Psoas muscle (tissue), 8 donors: ENCODE data around the gene GRHL3. TPM values are rescaled to one million over a fixed set of nuclear protein-coding genes. Genes with fewer than 3 reads are reported as not detected.
A peak's percentile ranks its signal among the peaks of the same experiment; 100 is the strongest.

ENCODE experiments used
- ATAC-seq, 4 donors: fragments of 200-7000 bp; cut with Tn5 transposase; one replicate each; pipeline ENCODE4 v1.9.1; 2020; ENCODE audit warnings: moderate library complexity in 3 of 4, mild to moderate bottlenecking in 2 of 4
- DNase-seq, 2 donors: peaks; one replicate each; pipeline ENCODE4 v3.0.0-alpha.2; 2020
- H3K27ac ChIP-seq: fragments of 200-600 bp; one replicate; pipeline ENCODE4 v1.8.0; 2022
- H3K27me3 ChIP-seq, 3 donors: fragments of 200-600 bp in 1 of 3; one replicate each; pipeline versions ENCODE4 v1.6.1 to v1.8.0; 2013 to 2022; ENCODE audit warnings: low read length in 2 of 3, mild to moderate bottlenecking in 2 of 3, moderate library complexity in 1 of 3; ENCODE audit not compliant: insufficient read depth in 3 of 3
- H3K36me3 ChIP-seq, 2 donors: fragments of 200-600 bp in 1 of 2; one replicate each; pipeline versions ENCODE4 v1.6.1 to v1.8.0; 2013 to 2022; ENCODE audit warnings: low read depth in 1 of 2, mild to moderate bottlenecking in 1 of 2, moderate library complexity in 1 of 2; ENCODE audit not compliant: insufficient read depth in 1 of 2
- H3K4me1 ChIP-seq: fragments of 200-600 bp; one replicate; pipeline ENCODE4 v1.8.0; 2022
- H3K4me3 ChIP-seq: fragments of 200-600 bp; one replicate; pipeline ENCODE4 v1.8.0; 2022; ENCODE audit warnings: mild to moderate bottlenecking
- H3K9me3 ChIP-seq: fragments of 200-600 bp; one replicate; pipeline ENCODE4 v1.8.0; 2022
- WGBS, 3 donors: extraction: QIAGEN DNeasy Blood & Tissue Kit; methylation state at CpG; one replicate each; pipeline versions ENCODE4 v1.1.6 to v1.1.7; 2013; 5-methylcytosine and 5-hydroxymethylcytosine counted together
- intact Hi-C, 2 donors: fragments of 100-400 bp; cut with DNase I; formaldehyde crosslinking; loops; one replicate each; pipeline versions ENCODE4 v1.11.0 to v1.14.2; 2022
- polyA plus RNA-seq, 3 donors: library from polyadenylated mRNA; stranded (reverse); fragments of 200-250 nt; gene quantifications; one replicate each; pipeline ENCODE4 v1.2.3, GENCODE V29; 2013
- total RNA-seq, 4 donors: library from RNA; stranded (reverse); fragmentation: NEBNext Ultra II Directional in 2 of 4; extraction: Animal tissue kit (Norgen Biotek cat#: 25700) in 2 of 4; gene quantifications; one replicate each; pipeline versions ENCODE4 v1.2.1 to v1.2.4, GENCODE V29; 2021 to 2023
- TF ChIP-seq, protein P1 (sequence below): fragments of 200-600 bp; IDR thresholded peaks from one replicate; pipeline ENCODE4 v1.8.0; 2022; ENCODE audit warnings: antibody characterized with exemption
- donor health status: healthy with polysubstance abuse.
- donor health status: DM: no; HTN: no; CAD: no; lungs with moderate emphysema.
- donor health status: Bipolar disorder and iron deficiency.
- donor health status: healthy.
- donor health status: DM: yes; HTN: yes; CAD: no.
- donor health status: DM: no; HTN: no; CAD: no.
- donor health status: DM: no; HTN: no; CAD: no.
- donor health status: DM: yes; HTN: yes; CAD: no.

GRHL3 gene
- total and polyA plus RNA-seq, 7 donors = 0.08 to 0.30 TPM; not detected in 5

DNA sequence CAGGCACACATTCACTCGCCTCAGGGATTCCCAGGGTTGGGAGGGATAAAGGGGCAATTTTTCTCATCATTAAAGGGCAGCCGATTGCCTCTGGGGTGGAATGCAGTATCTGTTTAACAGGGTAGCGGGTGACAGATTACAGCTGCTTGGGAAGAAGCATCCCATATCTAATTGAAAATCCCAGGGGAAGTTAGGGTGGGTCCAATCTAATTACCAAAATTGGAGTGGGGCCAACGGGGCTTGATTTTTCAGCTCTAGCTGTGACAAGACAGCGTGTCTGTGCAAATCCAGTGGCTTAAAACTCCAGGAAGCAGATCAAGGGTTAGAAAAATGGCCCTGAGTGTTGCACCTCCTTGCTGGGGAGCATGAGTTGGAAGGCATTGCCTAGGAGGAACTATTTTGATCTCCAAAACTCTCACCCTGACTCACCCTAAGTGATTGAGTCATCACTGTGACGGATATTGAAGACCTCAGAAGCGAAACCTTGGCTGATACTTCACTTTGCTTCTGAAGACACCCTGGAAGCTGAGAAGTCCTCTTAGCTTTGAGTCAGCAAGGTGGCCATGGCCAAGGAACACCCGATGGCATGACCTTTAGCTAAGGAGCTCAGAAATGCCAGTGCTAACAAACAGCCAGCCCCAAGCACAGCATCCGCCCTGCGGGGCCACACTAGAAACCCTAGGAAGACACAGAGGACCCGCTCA lies 46.0 kb downstream of the GRHL3 start:
- Histone ChIP-seq H3K36me3 (no peaks in the 10 kb centered on the region), H3K4me1 (no peaks in the 10 kb centered on the region), H3K27me3 (no peaks in the 10 kb centered on the region), H3K4me3 (no peak overlapping the region), H3K9me3 (no peaks in the 10 kb centered on the region), H3K27ac (no peak overlapping the region)
- intact Hi-C loops = no loop called here
- DNase-seq (peak in 1 of 2 donors; percentile 32), ATAC-seq (peak; percentile 73 to 79 (median 75))
- 59 to 72% (median 65%) methylated on average over 11 of the region's 11 CpGs for WGBS, 3 donors
- TF ChIP-seq, protein P1, sequence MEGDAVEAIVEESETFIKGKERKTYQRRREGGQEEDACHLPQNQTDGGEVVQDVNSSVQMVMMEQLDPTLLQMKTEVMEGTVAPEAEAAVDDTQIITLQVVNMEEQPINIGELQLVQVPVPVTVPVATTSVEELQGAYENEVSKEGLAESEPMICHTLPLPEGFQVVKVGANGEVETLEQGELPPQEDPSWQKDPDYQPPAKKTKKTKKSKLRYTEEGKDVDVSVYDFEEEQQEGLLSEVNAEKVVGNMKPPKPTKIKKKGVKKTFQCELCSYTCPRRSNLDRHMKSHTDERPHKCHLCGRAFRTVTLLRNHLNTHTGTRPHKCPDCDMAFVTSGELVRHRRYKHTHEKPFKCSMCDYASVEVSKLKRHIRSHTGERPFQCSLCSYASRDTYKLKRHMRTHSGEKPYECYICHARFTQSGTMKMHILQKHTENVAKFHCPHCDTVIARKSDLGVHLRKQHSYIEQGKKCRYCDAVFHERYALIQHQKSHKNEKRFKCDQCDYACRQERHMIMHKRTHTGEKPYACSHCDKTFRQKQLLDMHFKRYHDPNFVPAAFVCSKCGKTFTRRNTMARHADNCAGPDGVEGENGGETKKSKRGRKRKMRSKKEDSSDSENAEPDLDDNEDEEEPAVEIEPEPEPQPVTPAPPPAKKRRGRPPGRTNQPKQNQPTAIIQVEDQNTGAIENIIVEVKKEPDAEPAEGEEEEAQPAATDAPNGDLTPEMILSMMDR = no peak

DNA sequence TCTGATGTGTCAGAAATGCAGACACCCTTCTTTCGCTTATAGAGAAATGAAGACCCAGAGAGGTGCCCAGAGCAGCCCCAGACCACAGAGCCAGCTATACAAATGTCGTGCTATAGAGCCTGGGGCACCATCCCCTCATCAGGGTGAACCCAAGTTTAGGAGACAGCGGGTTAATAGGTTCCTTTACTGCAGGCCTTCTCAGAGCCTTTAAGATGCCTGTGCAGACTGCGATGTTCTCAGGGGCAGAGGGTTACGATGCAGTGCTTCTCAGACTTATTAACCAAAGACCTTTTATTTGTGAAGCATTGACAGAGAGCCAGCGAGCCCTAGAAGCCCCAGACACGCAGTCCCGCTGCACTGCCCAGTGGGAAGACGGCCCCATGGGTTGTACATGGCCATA lies 47.5 kb downstream of the GRHL3 start:
- DNase-seq = no peak
- H3K4me1 ChIP-seq = no peaks in the 10 kb centered on the region
- H3K4me3 ChIP-seq = no peak overlapping the region
- H3K9me3 ChIP-seq = no peaks in the 10 kb centered on the region
- WGBS, 3 donors = 97 to 98% (median 97%) methylated on average over 9 of the region's 9 CpGs
- no peaks in the 10 kb centered on the region for H3K27me3 ChIP-seq
- no peak for ATAC-seq
- H3K27ac ChIP-seq = no peak overlapping the region
- intact Hi-C loops = no loop called here
- H3K36me3 ChIP-seq = no peaks in the 10 kb centered on the region
- TF ChIP-seq, protein P1 = no peak

DNA sequence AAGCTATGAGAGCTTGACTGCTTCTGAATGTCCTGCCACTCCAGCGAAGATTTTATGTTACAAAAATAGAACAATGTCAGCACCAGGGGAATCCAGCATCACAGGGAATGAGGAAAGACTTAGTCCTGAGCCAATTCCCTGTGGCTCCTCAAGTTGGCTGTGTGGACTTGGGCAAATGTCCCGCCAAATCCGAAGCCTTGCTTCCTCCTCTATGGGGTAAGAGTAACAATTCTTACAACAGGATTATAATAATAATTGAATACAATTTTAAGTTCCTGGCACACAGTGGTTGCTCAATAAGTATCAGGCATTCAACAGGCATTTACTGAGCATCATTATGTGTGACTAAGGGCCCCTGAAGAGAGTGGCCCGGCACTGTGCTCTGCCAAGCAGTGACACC lies 50.0 kb downstream of the GRHL3 start:
- peak; percentile 82 to 89 (median 84) for ATAC-seq

DNA sequence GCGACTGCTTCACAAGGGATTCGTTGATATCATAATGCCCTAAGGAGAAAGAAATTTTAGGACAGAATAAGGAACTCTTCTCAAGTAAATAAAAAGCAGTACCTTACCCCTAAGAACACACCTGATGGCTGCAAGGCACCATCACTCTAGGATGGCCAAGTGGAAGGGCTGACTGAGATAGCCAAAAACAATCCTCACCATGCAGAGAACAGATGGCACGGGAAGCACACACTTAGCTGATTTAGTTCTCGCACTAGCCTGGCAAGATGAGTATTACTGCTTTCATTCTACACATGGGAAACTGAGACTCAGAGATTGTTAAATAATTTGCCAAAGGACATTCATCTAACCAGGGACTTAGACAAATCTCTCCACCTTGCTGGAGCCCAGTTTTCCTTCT lies 50.6 kb downstream of the GRHL3 start:
- no peaks in the 10 kb centered on the region for H3K27me3 ChIP-seq
- no peak overlapping the region for H3K27ac ChIP-seq
- intact Hi-C loops = no loop called here
- DNase-seq (no peak), ATAC-seq (no peak)
- 93 to 96% (median 94%) methylated on average over 4 of the region's 4 CpGs for WGBS, 3 donors
- TF ChIP-seq, protein P1 = no peak
- no peaks in the 10 kb centered on the region for H3K36me3 ChIP-seq
- no peaks in the 10 kb centered on the region for H3K4me1 ChIP-seq
- no peaks in the 10 kb centered on the region for H3K9me3 ChIP-seq
- H3K4me3 ChIP-seq = no peak overlapping the region

More for the DNA sequence above, 50.0 kb downstream of the GRHL3 start:
- Histone ChIP-seq H3K4me1 (no peaks in the 10 kb centered on the region), H3K9me3 (no peaks in the 10 kb centered on the region), H3K27me3 (no peaks in the 10 kb centered on the region), H3K36me3 (no peaks in the 10 kb centered on the region), H3K4me3 (no peak overlapping the region), H3K27ac (peak overlapping the region; percentile 56)
- intact Hi-C loops = no loop called here
- WGBS, 3 donors = 52 to 90% (median 73%) methylated on average over 4 of the region's 4 CpGs
- TF ChIP-seq, protein P1 = no peak
- DNase-seq = peak; percentile 73 to 84

DNA sequence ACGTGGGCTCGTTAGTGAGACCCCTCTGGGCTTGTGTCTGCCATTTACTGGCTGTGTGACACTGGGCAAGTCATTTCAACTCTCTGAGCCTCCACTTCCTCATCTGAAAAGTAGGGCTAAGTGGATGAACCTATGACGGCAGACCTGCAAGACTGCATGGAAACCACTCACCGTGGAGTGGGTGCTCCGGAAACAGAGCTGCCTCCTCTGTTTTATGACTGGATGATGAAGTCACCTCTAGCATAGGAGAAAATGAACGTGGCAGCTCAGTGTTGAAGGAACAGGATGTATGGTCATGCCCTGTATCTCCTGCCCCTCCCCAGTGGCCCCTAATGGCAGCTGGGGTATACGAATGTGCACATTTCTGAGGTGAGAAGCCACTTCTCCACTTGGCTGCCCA lies 53.9 kb downstream of the GRHL3 start:
- H3K36me3 ChIP-seq = no peaks in the 10 kb centered on the region
- H3K27ac ChIP-seq = no peak overlapping the region
- no peaks in the 10 kb centered on the region for H3K4me1 ChIP-seq
- H3K9me3 ChIP-seq = no peaks in the 10 kb centered on the region
- 83 to 93% (median 89%) methylated on average over 7 of the region's 7 CpGs for WGBS, 3 donors
- no peaks in the 10 kb centered on the region for H3K27me3 ChIP-seq
- ATAC-seq (no peak), DNase-seq (no peak)
- TF ChIP-seq, protein P1 = no peak
- intact Hi-C loops = no loop called here
- no peak overlapping the region for H3K4me3 ChIP-seq
